Fibroblast of lung (primary cell): ENCODE measurements around the gene RFPL4AL1. TPM values are rescaled to one million over a fixed set of nuclear protein-coding genes. Genes with fewer than 3 reads are reported as not detected.

Source experiments
- DNase-seq, 2 donors: peaks; one replicate each; pipeline versions ENCODE4 v3.0.0 to v3.0.0-alpha.2; 2010; ENCODE audit warnings: low read depth in 2 of 2
- H2AFZ ChIP-seq: 2 replicates; pipeline ENCODE4 v1.5.1; 2012; ENCODE audit warnings: low read length, control low read depth, inconsistent platforms
- H3K27ac ChIP-seq: 2 replicates; pipeline ENCODE4 v1.5.1; 2011; ENCODE audit warnings: low read length, control low read depth; ENCODE audit not compliant: insufficient read depth
- H3K27me3 ChIP-seq: 2 replicates; pipeline ENCODE4 v1.5.1; 2011; ENCODE audit warnings: mild to moderate bottlenecking, low read length; ENCODE audit not compliant: control insufficient read depth, insufficient read depth
- H3K36me3 ChIP-seq: 2 replicates; pipeline ENCODE4 v1.5.1; 2011; ENCODE audit warnings: low read length; ENCODE audit not compliant: control insufficient read depth, insufficient read depth
- H3K4me1 ChIP-seq: 2 replicates; pipeline ENCODE4 v1.5.1; 2011; ENCODE audit warnings: low read length; ENCODE audit not compliant: control insufficient read depth, insufficient read depth; ENCODE audit errors: extremely low read depth
- H3K4me2 ChIP-seq: 2 replicates; pipeline ENCODE4 v1.5.1; 2011; ENCODE audit warnings: low read length, control low read depth; ENCODE audit not compliant: insufficient read depth; ENCODE audit errors: extremely low read depth
- H3K4me3 ChIP-seq, 4 experiments: fragments of 200-600 bp in 1 of 4; sonication (generic) in 1 of 4; replicated peaks in 1 of 4; 2 replicates each; pipeline ENCODE4 v1.5.1; 2011 to 2016; ENCODE audit warnings: low read length in 4 of 4, low read depth in 3 of 4, mild to moderate bottlenecking in 3 of 4, control low read depth in 2 of 4, inconsistent platforms in 1 of 4, mixed read lengths in 1 of 4; ENCODE audit not compliant: insufficient read depth in 1 of 4; ENCODE audit errors: control extremely low read depth in 1 of 4
- H3K79me2 ChIP-seq: 2 replicates; pipeline ENCODE4 v1.5.1; 2012; ENCODE audit warnings: mild to moderate bottlenecking, low read length, inconsistent platforms; ENCODE audit not compliant: control insufficient read depth, insufficient read depth
- H3K9ac ChIP-seq: 2 replicates; pipeline ENCODE4 v1.5.1; 2011; ENCODE audit warnings: mild to moderate bottlenecking, low read length, control low read depth; ENCODE audit not compliant: insufficient read depth
- H3K9me3 ChIP-seq: 2 replicates; pipeline ENCODE4 v1.5.1; 2012; ENCODE audit warnings: low read depth, low read length; ENCODE audit not compliant: control insufficient read depth, insufficient read depth
- H4K20me1 ChIP-seq: 2 replicates; pipeline ENCODE4 v1.5.1; 2011; ENCODE audit warnings: low read length; ENCODE audit not compliant: control insufficient read depth, insufficient read depth; ENCODE audit errors: extremely low read depth
- CTCF ChIP-seq, 2 donors: IDR thresholded peaks in 1 of 2; conservative IDR thresholded peaks in 1 of 2; 1 replicate in 1 of 2; 2 replicates in 1 of 2; pipeline ENCODE4 v1.5.1; 2011 to 2012; ENCODE audit warnings: low read length in 2 of 2, control low read depth in 1 of 2, inconsistent platforms in 1 of 2, low read depth in 1 of 2, mild to moderate bottlenecking in 1 of 2
- EZH2 ChIP-seq: IDR thresholded peaks from 2 replicates; pipeline ENCODE4 v1.5.1; 2012; ENCODE audit warnings: low read length, control low read depth, mild to moderate bottlenecking; ENCODE audit errors: missing control alignments
- polyA plus RNA-seq, 2 donors: library from polyadenylated mRNA; depleted of rRNA in 1 of 2; stranded (reverse) in 1 of 2; unstranded in 1 of 2; fragments of >200 nt; gene quantifications; 2 replicates each; pipeline ENCODE4 v1.2.1, GENCODE V29; 2011 to 2012; ENCODE audit warnings: missing spikeins in 1 of 2
- total RNA-seq: library from RNA; depleted of rRNA; stranded (reverse); fragments of >200 nt; gene quantifications from 2 replicates; pipeline ENCODE4 v1.2.1, GENCODE V29; 2014

Gene RFPL4AL1
- total and polyA plus RNA-seq, 2 donors (not counting 1 experiment from before 2014, with no cell fraction given), result not detected

GRCh38 chr19:55781112-55781511 is 12.2 kb downstream of the RFPL4AL1 start:
- H3K27me3 ChIP-seq, result no peaks in the 10 kb centered on the region
- no peak overlapping the region for H3K9ac ChIP-seq
- TF ChIP-seq EZH2 (no peak), CTCF (conservative IDR thresholded peaks at IDR 0.05 in 1 of 2, IDR thresholded peaks at IDR 0.05 in 1 of 2; ENCODE audit: low read depth in 1 of 2, low read length in 2 of 2) (no peak)
- no peaks in the 10 kb centered on the region for H4K20me1 ChIP-seq
- no peaks in the 10 kb centered on the region for H3K4me1 ChIP-seq
- no peak overlapping the region for H3K4me3 ChIP-seq
- H3K9me3 ChIP-seq, result no peaks in the 10 kb centered on the region
- H2AFZ ChIP-seq, result no peak overlapping the region
- H3K4me2 ChIP-seq, result no peak overlapping the region
- H3K27ac ChIP-seq, result no peak overlapping the region
- no peaks in the 10 kb centered on the region for H3K36me3 ChIP-seq
- no peaks in the 10 kb centered on the region for H3K79me2 ChIP-seq
- no peak for DNase-seq

GRCh38 chr19:55795021-55795420 is 26.1 kb downstream of the RFPL4AL1 start:
- DNase-seq, result no peak
- H3K27ac ChIP-seq, result no peak overlapping the region
- no peak overlapping the region for H3K9ac ChIP-seq
- no peak overlapping the region for H2AFZ ChIP-seq
- TF ChIP-seq EZH2 (no peak), CTCF (conservative IDR thresholded peaks at IDR 0.05 in 1 of 2, IDR thresholded peaks at IDR 0.05 in 1 of 2; ENCODE audit: low read depth in 1 of 2, low read length in 2 of 2) (no peak)
- no peaks in the 10 kb centered on the region for H3K4me1 ChIP-seq
- H3K27me3 ChIP-seq, result no peaks in the 10 kb centered on the region
- H3K4me3 ChIP-seq, result no peak overlapping the region
- no peaks in the 10 kb centered on the region for H3K36me3 ChIP-seq
- H4K20me1 ChIP-seq, result no peaks in the 10 kb centered on the region
- no peak overlapping the region for H3K4me2 ChIP-seq
- H3K79me2 ChIP-seq, result no peaks in the 10 kb centered on the region
- H3K9me3 ChIP-seq, result no peaks in the 10 kb centered on the region

- H3K36me3 ChIP-seq, result no peaks in the 10 kb centered on the region
- no peaks in the 10 kb centered on the region for H3K4me1 ChIP-seq
- H3K4me3 ChIP-seq, result no peak overlapping the region
- no peak overlapping the region for H2AFZ ChIP-seq
- no peak for TF ChIP-seq CTCF (conservative IDR thresholded peaks at IDR 0.05 in 1 of 2, IDR thresholded peaks at IDR 0.05 in 1 of 2; ENCODE audit: low read depth in 1 of 2, low read length in 2 of 2)
- TF ChIP-seq EZH2, result no peak
- no peak for DNase-seq
- H4K20me1 ChIP-seq, result no peaks in the 10 kb centered on the region
- no peak overlapping the region for H3K9ac ChIP-seq
- no peak overlapping the region for H3K4me2 ChIP-seq
- no peaks in the 10 kb centered on the region for H3K79me2 ChIP-seq
- no peak overlapping the region for H3K27ac ChIP-seq
- no peaks in the 10 kb centered on the region for H3K9me3 ChIP-seq
- no peaks in the 10 kb centered on the region for H3K27me3 ChIP-seq
Measured at GRCh38 chr19:55801416-55801815, 32.5 kb downstream of the RFPL4AL1 start.
